BLaER1 (cell line): ENCODE measurements around the gene NACC1.

Source experiments
- H3K27ac ChIP-seq: shearing (Covaris generic); formaldehyde crosslinking; 2 replicates; pipeline ENCODE4 v1.8.1; 2022
- H3K27me3 ChIP-seq: shearing (Covaris generic); formaldehyde crosslinking; 2 replicates; pipeline ENCODE4 v1.8.1; 2022
- H3K36me3 ChIP-seq: shearing (Covaris generic); formaldehyde crosslinking; 2 replicates; pipeline ENCODE4 v1.8.1; 2022
- H3K4me1 ChIP-seq: shearing (Covaris generic); formaldehyde crosslinking; 2 replicates; pipeline ENCODE4 v1.8.1; 2022
- H3K4me2 ChIP-seq: shearing (Covaris generic); formaldehyde crosslinking; 2 replicates; pipeline ENCODE4 v1.8.1; 2022
- H3K4me3 ChIP-seq: shearing (Covaris generic); formaldehyde crosslinking; 2 replicates; pipeline ENCODE4 v1.8.1; 2022
- H3K9ac ChIP-seq: shearing (Covaris generic); formaldehyde crosslinking; 2 replicates; pipeline ENCODE4 v1.8.1; 2022
- H3K9me3 ChIP-seq: shearing (Covaris generic); formaldehyde crosslinking; 2 replicates; pipeline ENCODE4 v1.8.1; 2022
- H4K20me1 ChIP-seq: shearing (Covaris generic); formaldehyde crosslinking; 2 replicates; pipeline ENCODE4 v1.8.1; 2022
- Cebpa-rat ChIP-seq: shearing (Covaris generic); IDR thresholded peaks from 2 replicates; pipeline ENCODE4 v1.8.1; 2022

Gene NACC1

GRCh38 chr19:13187419-13187818 lies 69.4 kb downstream of the NACC1 start:
- Histone ChIP-seq H3K9ac (no peak overlapping the region), H3K27me3 (no peaks in the 10 kb centered on the region), H3K4me3 (no peak overlapping the region), H3K9me3 (peaks cover 4% of the 10 kb centered on the region; the same call in 1 of the 2 replicates), H3K27ac (0 out of 2 replicates have a peak overlapping the region, but pooled peaks have one; percentile 13), H3K4me2 (peak overlapping the region; percentile 26), H3K36me3 (no peaks in the 10 kb centered on the region), H3K4me1 (peaks cover 49% of the 10 kb centered on the region), H4K20me1 (no peaks in the 10 kb centered on the region)
- no peak for TF ChIP-seq Cebpa-rat

- Histone ChIP-seq H3K9ac (no peak overlapping the region), H3K4me1 (peaks cover 53% of the 10 kb centered on the region), H3K4me2 (no peak overlapping the region), H3K4me3 (no peak overlapping the region), H3K27ac (no peak overlapping the region), H3K9me3 (peaks cover 4% of the 10 kb centered on the region; the same call in 1 of the 2 replicates), H3K27me3 (no peaks in the 10 kb centered on the region), H4K20me1 (no peaks in the 10 kb centered on the region), H3K36me3 (no peaks in the 10 kb centered on the region)
- TF ChIP-seq Cebpa-rat, result no peak
Observed at GRCh38 chr19:13189600-13189999, 71.5 kb downstream of the NACC1 start.
